Gastroesophageal sphincter (tissue), 3 donors: ENCODE measurements around the gene C6orf89.

Source experiments
- CTCF ChIP-seq, 4 experiments: fragments of 200-600 bp in 2 of 4; fragments of 450-650 bp in 2 of 4; sonication (generic) in 1 of 4; IDR thresholded peaks; one replicate each; pipeline ENCODE4 v1.5.1; 2017 to 2019; ENCODE audit warnings: antibody characterized with exemption in 4 of 4, mild to moderate bottlenecking in 2 of 4, moderate library complexity in 2 of 4
- EP300 ChIP-seq: sonication (generic); formaldehyde crosslinking; IDR thresholded peaks from one replicate; pipeline ENCODE4 v1.6.1; 2017; ENCODE audit warnings: antibody characterized with exemption, mild to moderate bottlenecking
- POLR2AphosphoS5 ChIP-seq: sonication (generic); formaldehyde crosslinking; IDR thresholded peaks from one replicate; pipeline ENCODE4 v1.6.1; 2017; ENCODE audit warnings: antibody characterized with exemption

- TF ChIP-seq POLR2AphosphoS5 = no peak
- TF ChIP-seq EP300 = no peak
- TF ChIP-seq CTCF (IDR thresholded peaks at IDR 0.05) = no peak
These were observed 25.6 kb upstream of the C6orf89 start for GRCh38 chr6:36860126-36860525.
